ENCODE results near the gene CDY2B.
"Not testable (repeated sequence)": the region's sequence is repeated elsewhere in the genome, so short reads cannot be mapped to it uniquely, and the experiment has no call there.

DNA sequence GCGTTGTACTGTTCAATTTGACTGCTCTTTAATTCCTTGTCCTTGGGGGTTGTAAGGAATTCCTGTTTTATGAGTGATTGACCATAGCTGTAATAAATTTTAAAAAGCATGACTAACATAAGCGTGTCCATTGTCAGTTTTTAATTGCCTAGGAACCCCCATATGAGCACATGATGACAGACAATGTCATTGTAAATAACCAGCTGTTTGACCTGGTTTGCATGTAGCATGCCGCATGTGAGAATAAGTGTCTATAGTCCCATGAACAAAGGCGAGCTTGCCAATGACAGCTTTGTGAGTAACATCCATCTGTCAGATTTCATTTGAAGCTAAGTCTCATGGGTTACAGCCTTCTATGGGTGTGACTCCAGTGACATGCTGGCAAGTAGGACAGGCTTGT lies 30.9 kb downstream of the CDY2B start:
- TF ChIP-seq, protein P1, sequence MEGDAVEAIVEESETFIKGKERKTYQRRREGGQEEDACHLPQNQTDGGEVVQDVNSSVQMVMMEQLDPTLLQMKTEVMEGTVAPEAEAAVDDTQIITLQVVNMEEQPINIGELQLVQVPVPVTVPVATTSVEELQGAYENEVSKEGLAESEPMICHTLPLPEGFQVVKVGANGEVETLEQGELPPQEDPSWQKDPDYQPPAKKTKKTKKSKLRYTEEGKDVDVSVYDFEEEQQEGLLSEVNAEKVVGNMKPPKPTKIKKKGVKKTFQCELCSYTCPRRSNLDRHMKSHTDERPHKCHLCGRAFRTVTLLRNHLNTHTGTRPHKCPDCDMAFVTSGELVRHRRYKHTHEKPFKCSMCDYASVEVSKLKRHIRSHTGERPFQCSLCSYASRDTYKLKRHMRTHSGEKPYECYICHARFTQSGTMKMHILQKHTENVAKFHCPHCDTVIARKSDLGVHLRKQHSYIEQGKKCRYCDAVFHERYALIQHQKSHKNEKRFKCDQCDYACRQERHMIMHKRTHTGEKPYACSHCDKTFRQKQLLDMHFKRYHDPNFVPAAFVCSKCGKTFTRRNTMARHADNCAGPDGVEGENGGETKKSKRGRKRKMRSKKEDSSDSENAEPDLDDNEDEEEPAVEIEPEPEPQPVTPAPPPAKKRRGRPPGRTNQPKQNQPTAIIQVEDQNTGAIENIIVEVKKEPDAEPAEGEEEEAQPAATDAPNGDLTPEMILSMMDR (IDR thresholded peaks at IDR 0.05) = not testable (repeated sequence)
- not testable (repeated sequence) for TF ChIP-seq POLR2AphosphoS5 (IDR thresholded peaks at IDR 0.05)
